NCI-H524 treated with DMSO at 0.1 percent for 48 hours (cell line): ENCODE measurements around the gene VARS1.

Experiments
- DNase-seq: peaks from one replicate; lab custom pipeline; 2025; lab: John Stamatoyannopoulos, UW

VARS1 gene

DNA sequence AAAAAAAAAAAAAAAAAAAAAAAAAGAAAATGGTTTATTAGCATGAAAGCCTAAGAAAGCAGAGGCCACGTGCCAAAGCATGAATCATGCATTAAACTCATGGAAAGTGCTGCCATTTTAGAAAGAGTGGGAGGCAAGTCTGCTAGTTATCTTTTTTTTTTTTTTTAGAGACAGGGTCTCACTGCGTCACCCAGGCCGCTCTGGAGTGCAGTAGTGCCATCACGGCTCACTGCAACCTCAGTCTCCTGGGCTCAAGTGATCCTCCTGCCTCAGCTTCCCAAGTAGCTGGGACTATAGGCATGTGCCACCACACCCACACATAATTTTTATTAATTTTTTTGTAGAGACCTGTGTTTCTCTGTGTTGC, 23.6 kb downstream of the VARS1 start:
- DNase-seq = no peak

DNA sequence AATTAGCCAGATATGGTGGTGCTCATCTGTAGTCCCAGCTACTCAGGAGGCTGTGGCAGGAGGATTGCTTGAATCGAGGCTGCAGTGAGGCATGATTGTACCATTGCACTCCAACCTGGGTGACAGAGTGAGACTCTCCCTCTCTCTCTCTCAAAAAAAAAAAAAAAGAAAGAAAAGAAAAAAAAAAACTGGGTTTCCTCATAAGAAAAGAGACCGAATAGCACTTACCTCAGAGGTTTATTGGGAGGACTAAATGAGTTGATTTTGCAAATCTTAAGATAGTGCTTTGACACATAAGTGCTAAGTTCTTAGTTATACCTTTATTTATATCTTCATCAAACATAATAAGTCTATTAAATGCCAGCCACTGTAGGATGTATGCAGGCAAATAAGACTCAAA, 24.7 kb downstream of the VARS1 start:
- DNase-seq = no peak

- no peak for DNase-seq
Observed at GRCh38 chr6:31769684-31770371, 25.7 kb downstream of the VARS1 start.

- DNase-seq = no peak
Observed at GRCh38 chr6:31768363-31769257, 26.9 kb downstream of the VARS1 start.

- DNase-seq = no peak
Observed at GRCh38 chr6:31767096-31767645, 28.4 kb downstream of the VARS1 start.

- no peak for DNase-seq
Observed at GRCh38 chr6:31765910-31766794, 29.4 kb downstream of the VARS1 start.

- DNase-seq = no peak
Observed at GRCh38 chr6:31765559-31765909, 30.0 kb downstream of the VARS1 start.

- no peak for DNase-seq
Observed at GRCh38 chr6:31764198-31764597, 31.4 kb downstream of the VARS1 start.

GRCh38 chr6:31763619-31763940, 32.0 kb downstream of the VARS1 start:
- DNase-seq = no peak

GRCh38 chr6:31762878-31763618, 32.5 kb downstream of the VARS1 start:
- no peak for DNase-seq

- DNase-seq = no peak
Observed at GRCh38 chr6:31762356-31762755, 33.2 kb downstream of the VARS1 start, which contains the start of gene SAPCD1. Gene SAPCD1 (plus strand): TSS chr6:31762656. CDS start chr6:31763055, 399 bp downstream.

GRCh38 chr6:31761343-31761742, 34.2 kb downstream of the VARS1 start:
- no peak for DNase-seq

DNA sequence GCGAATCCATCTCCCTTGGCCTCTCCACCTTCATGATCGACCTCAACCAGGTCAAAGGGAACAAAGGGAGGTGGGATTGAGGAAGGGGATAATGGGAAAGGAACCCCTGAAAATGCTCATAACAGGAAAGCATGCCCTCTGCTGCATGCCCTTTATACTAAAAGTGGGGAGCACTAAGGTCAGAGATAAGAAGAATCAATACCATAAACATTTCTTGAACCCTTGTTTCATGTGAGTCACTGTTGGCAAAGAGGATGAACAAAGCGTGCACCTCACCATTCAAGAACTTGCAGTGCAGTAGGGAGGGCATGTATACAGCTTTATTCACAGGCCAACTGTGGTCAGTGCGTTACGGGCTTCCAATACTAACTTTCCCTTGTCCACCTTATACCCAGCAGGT, 34.8 kb downstream of the VARS1 start:
- DNase-seq = no peak

DNA sequence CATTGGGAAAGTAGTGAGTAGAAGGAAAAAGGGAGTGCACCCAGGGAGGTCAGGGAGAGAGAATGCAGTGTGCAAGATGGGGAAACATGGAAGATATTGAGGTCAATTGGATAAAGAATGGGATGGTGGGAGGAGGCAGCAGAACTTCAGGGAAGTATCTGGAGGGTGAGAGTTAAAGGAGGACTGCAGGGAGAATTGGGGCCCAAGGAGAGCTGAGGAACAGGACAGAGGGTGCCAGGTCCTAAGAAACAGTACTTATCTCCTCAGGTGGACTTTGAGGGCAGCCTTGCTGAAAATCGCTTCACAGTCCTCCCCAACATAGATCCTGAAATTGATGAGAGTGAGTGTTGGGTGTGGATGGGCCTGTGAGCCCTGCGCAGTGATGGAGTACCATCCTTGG, 37.3 kb downstream of the VARS1 start:
- no peak for DNase-seq

DNA sequence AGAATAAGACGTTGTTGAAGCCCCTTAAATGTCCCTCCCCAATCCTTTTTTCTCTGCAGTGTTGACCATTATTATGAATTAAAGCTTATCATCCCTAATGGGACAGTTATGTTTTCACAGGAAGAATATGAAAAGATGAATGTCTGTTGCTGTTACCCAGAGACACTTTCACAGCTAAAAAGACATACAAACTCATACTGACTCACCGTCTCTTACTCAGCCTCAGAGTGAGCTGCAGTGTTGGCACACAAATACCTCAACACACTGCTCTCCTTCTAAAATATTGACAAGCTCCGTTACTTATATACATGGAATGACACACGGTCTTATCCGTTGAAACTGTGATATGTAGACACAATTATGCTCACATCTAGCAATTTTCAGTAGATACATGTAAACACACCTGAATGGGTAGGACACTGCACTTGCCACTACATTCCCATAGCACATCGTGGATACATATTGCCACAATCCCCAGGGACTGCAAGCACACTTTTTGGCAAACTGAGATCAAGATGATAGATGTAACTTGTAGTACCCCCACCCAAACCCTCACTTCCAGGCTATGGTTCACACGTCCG, 42.7 kb downstream of the VARS1 start:
- no peak for DNase-seq

DNA sequence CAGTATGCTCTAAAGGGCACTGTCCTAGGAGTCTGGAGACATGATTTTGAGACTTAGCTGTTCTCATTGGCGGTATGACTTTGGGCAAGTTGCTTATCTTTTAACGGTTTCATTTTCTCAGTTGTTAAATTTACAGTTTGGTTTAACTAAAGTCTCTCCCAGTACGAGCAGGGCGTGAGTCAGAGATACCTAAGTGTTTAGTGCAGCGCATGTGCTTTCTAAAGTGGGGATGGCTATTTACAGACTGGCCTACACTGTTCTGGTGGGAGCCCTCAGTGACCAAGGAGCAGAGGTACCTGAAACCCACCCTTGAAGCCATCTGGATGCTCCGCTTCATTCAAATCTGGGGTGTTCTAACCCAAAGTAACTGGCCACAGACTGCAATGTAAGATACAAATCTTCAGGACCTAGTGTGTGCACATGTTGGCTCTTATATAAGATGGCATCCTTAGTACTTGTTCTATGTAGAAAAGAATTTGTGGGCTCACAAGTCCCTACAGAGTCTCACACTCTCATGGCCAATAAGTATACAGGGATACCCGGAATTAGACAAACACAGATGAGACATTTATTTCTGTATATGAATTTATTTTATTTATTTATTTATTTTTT, 45.0 kb downstream of the VARS1 start:
- DNase-seq = no peak

DNA sequence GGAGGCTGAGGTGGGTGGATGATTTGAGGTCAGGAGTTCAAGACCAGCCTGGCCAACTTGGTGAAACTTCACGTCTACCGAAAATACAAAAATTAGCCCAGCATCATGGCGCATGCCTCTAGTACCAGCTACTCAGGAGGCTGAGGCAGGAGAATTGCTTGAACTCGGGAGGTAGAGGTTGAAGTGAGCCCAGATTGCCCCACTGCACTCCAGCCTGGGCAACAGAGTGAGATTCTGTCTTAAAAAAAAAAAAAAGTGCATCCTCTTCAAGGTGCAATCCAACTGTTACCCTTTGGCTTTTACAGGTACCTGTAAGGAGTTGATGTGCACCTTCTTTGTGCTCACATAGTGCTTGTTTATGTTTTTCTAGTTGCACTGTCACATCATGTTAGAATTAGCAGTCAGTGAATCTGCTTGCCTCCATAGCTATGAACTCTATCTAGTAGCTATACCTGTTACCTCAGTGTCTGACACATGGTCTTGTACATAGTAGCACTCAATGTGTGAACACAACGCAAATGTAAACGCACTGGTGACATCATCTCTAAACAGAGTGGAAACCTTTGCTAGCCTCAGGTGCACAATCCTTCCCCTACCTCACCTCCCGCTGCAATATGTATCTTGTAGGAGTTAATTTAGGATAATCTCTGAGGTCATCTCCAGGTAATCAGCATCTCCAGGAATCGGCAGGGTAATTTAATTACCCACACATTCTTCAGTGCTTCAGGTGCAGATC, 46.1 kb downstream of the VARS1 start:
- DNase-seq = no peak
